GM18517 (cell line): ENCODE measurements around the gene GRIA3.
"Not testable (repeated sequence)": the region's sequence is repeated elsewhere in the genome, so short reads cannot be mapped to it uniquely, and the experiment has no call there.

Experiments used
- ATAC-seq: cut with Tn5 transposase; IDR thresholded peaks from one replicate; pipeline ENCODE4 v1.9.1; 2021; ENCODE audit warnings: mild to moderate bottlenecking, moderate library complexity; ENCODE audit not compliant: unreplicated experiment

The GRIA3 gene

DNA sequence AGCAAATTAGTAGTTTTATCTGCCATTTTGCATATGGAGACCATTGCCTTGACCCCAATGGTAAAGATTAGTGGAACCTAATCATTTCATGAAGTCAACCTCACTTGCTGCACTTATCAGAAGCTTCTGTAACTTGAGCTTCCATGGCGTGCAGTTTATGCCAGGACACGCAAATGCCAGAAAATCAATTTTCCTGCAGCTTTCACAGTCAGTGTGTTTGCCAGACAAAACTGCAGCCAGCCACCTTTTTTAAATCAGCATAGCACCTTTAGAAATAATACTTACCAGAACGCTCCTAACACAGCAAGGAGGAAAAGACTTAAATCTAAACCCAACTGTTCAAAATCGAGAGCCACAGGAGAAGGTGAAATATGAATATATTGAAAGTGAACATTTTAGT lies 265.3 kb downstream of the GRIA3 start:
- ATAC-seq: no peak

GRCh38 chrX:123450222-123450621 lies 266.1 kb downstream of the GRIA3 start:
- ATAC-seq: no peak

DNA sequence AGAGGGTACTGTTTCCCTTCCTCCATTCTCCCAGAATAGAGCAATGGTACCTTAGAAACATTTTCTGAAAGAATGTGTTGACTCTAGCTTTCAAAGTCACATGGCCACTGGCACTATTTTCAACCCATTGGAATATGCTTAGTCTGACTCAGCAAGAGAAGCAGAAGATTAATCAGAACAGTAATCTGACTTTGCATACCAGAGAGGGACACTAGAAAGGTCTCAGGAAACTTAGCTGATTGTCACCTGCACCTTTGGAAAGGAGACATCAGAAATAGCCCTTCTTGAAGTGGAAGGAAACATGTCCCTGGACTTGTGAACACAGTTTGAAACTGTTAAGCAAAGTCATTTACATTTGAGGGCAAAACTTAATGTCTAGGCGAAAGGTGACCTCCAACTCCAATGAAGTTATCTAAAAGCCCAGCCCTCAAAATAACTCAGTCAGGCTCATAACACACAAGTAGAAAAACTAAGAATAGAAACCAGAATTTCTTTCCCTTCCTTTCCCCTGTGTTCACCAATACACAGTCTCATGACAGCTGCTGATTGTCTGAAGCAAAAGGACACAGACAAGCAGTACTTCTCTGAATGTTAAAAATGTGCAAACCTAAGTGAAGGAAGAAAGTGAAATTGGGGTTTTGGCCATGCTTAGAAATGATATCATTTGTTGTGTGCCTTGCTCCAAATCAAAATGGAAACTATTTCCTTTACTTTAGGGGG lies 270.8 kb downstream of the GRIA3 start:
- no peak for ATAC-seq

- no peak for ATAC-seq
Measured at GRCh38 chrX:123455693-123456092, 271.6 kb downstream of the GRIA3 start.

GRCh38 chrX:123464709-123465108 lies 280.6 kb downstream of the GRIA3 start:
- no peak for ATAC-seq

- no peak for ATAC-seq
Measured at GRCh38 chrX:123468481-123468880, 284.4 kb downstream of the GRIA3 start.

DNA sequence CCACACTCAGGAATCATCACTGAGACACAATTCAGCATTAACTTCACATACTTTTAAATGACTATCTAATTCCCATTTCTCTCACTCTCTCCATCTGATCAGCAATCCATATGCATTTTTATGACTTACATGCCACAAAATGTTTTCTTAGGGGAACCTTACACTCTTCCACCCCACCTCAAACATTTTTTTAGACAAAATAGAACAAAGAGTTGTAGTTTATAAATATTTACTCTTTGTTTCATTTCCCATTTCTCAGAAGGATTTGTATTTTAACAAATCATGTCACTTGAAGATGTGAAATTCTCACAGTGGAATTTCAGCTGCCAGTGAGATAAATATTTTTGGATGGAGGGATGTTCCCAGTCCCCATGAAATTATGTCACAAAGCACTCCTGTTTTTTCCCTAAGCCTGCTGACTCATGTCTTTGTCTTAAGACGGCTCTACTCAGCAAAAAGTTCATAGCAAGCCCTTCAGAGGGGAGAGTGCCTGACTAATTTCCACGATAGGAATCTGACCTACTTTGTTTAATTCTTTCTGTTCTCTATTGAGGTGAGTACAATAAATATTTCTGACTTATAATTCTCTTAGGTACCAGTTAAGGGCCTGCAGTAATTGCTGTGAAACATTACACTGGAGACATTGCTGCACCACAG lies 291.1 kb downstream of the GRIA3 start:
- no peak for ATAC-seq

GRCh38 chrX:123476611-123477219 lies 292.6 kb downstream of the GRIA3 start:
- no peak for ATAC-seq

GRCh38 chrX:123477673-123478072 lies 293.6 kb downstream of the GRIA3 start:
- ATAC-seq: no peak

DNA sequence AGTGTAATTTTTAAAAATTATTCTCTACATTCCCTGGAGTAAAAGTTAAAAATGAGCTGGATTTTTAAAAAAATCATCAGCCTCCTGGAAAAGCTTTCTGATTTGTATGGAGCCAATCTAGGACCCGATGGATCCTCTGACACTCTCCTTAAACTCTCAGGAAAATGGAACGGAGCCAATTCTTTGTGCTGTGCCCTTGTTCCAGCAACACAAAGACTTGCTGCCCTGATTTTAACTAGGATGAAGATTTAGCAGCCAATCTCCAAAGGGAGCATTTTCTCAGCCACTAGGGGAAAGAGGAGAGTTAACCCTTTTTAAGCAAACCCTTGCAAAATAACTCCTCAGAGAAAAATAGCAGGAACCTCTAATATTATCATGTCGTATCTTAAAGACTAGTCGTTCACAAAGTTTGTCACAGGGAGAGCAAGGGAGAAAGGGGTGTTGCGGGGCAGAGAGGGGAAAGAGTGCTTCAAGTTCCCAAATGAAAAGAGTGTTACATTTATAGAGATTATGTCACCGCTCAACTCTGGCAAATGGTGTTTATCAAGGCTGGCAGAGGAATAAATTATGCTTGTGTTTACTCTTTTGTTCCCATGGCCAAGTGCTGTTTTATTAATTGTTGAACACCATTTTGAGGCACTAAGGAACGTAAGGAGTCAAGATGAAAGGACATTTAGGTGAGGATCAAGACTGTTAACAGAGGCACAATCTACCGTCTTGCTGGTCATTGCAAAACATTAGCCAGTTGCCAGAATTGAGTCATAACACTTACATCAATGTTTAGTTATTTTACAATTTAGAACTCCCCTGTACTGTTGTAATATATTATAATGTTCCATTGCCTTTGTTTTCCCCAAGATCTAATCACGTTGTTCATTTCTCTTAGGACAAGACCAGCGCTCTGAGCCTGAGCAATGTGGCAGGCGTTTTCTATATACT lies 298.1 kb downstream of the GRIA3 start:
- no peak for ATAC-seq

DNA sequence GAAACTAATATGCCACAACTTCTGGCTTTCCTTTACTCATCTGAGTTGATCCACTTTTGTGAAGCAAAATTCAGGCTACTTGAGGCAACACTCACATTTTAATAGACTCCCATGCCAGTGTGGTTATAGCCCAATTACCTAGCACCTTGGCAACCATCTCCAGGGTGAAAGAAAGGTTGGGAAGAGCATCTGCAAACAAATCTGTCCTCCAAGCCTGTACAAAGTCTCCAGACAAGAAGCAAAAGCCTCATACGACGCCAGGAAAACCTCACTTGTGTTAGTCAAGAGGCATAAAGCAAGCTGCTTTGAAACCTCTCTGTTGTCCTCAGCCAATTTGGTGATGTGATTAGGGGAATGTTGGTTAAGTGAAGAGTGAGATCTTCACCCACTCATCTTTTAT lies 302.2 kb downstream of the GRIA3 start:
- ATAC-seq: no peak

- ATAC-seq: no peak
Measured at GRCh38 chrX:123487236-123487635, 303.2 kb downstream of the GRIA3 start.

- ATAC-seq: no peak
Measured at GRCh38 chrX:123487669-123488068, 303.6 kb downstream of the GRIA3 start.

- no peak for ATAC-seq
Measured at GRCh38 chrX:123489011-123489410, 304.9 kb downstream of the GRIA3 start.

DNA sequence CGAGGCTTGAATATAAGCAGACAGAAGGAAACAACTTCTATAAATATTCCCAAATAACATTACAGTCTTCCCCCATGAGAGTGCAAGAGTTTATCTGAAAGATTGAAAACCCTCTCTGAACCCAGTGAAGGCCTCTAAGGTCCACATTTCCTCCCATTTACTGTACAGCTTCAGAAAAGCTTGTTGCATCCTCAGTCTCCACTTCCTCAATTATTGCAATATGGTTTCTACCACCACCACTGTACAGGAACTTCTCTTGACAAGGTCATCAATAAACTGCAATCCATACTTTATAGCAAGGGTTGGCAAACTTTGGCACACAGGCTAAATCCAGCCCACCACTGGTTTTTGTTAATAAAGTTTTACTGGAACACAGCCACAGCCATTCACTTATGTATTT lies 309.8 kb downstream of the GRIA3 start:
- ATAC-seq: no peak

DNA sequence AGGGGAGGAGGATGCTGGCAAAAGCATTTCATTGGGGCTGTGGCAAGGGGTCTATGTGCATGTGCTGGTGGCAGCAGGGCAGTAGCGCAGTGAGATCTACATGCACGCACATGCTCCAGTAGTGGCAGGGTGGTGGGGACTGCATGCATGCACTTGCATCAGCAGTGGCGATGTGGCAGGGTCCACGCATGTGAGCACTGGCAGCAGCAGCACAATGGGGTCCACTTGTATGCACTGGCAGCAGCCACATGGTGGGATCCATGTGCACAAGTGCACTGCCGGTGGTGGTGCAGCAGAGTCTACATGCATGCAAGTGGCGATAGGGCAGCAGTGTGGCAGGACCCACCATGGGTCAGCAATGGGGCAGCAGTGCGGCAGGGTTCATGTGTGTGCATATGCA lies 315.7 kb downstream of the GRIA3 start:
- ATAC-seq: no peak

DNA sequence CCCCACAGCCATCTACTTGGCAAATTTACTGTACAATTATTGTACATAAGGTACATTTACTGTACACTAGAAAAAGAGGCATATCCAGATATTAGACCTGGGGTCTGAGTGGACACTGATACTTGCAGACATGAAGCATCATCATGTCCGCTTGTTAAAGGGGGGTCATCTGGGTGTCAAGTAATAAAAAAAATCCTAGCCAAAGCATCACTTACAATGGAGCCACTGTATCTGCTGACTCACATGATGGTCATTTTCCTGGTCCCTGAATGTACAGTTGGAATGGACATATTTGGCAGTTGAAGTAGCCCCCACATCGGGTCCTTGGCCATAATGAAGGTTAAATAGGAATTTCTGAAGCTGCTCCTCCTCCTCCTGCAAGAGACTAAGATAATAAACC lies 320.0 kb downstream of the GRIA3 start:
- ATAC-seq: no peak

GRCh38 chrX:123504630-123505270 lies 320.7 kb downstream of the GRIA3 start:
- no peak for ATAC-seq

- no peak for ATAC-seq
Measured at GRCh38 chrX:123513585-123514278, 329.7 kb downstream of the GRIA3 start.

DNA sequence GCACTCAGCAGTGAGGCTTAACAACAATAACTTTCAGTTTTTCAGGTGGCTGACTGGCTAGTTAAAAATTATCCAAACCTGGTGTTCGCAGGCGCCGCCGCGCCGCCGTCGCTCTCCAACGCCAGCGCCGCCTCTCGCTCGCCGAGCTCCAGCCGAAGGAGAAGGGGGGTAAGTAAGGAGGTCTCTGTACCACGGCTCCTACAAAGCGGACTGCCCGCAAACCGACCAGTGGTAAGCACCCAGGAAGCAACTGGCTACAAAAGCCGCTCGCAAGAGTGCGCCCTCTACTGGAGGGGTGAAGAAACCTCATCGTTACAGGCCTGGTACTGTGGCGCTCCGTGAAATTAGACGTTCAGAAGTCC lies 330.2 kb downstream of the GRIA3 start:
- ATAC-seq: not testable (repeated sequence)
